GM12891 (cell line): ENCODE measurements around the gene RAB40AL.

Source experiments
- DNase-seq: peaks from one replicate; pipeline ENCODE4 v3.0.0; 2011; ENCODE audit warnings: low spot score; ENCODE audit not compliant: insufficient read length
- FAIRE-seq: peaks from 2 replicates; lab custom pipeline; 2011; peaks lifted over from hg19 to GRCh38; lab: Jason Lieb, UNC
- PAX5 ChIP-seq: IDR thresholded peaks from 2 replicates; pipeline ENCODE4 v1.6.1; 2011; ENCODE audit warnings: low read length, moderate library complexity, mild to moderate bottlenecking; ENCODE audit not compliant: insufficient read depth, severe bottlenecking
- POLR2A ChIP-seq: IDR thresholded peaks from 2 replicates; pipeline ENCODE4 v1.6.1; 2011; ENCODE audit warnings: low read depth, low read length, control low read depth
- POLR2AphosphoS5 ChIP-seq: IDR thresholded peaks from 2 replicates; pipeline ENCODE4 v1.6.1; 2011; ENCODE audit warnings: low read depth, low read length, control low read depth
- POU2F2 ChIP-seq: IDR thresholded peaks from 2 replicates; pipeline ENCODE4 v1.6.1; 2011; ENCODE audit warnings: low read depth, mild to moderate bottlenecking, control low read depth, low read length, moderate library complexity
- SPI1 ChIP-seq: IDR thresholded peaks from 2 replicates; pipeline ENCODE4 v1.6.1; 2011; ENCODE audit warnings: low read depth, low read length, control low read depth
- TAF1 ChIP-seq: IDR thresholded peaks from 2 replicates; pipeline ENCODE4 v1.6.1; 2011; ENCODE audit warnings: low read depth, low read length, control low read depth

The RAB40AL gene

DNA sequence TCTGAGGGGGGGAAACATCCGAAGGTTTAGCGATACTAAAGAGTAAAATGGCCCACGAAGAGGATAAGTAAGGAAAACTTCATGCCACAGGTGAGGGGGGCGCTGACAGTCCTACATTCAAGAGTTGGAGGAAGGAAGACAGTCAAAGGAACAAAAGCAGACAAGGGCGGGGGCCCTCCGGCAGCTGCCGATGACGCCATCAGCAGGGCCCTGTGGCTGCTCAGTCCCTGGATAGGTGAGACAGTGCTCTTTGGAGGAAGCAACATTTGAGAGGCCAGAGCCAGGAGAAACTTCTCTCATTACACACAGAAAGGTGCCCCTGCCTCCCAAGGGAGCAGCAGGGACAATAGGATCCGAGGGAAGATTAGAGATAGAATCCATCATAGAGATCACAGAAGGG lies 41.5 kb downstream of the RAB40AL start:
- no peak for DNase-seq
- TF ChIP-seq TAF1, result no peak
- no peak for TF ChIP-seq SPI1
- TF ChIP-seq POU2F2, result no peak
- no peak for TF ChIP-seq POLR2AphosphoS5
- TF ChIP-seq POLR2A, result no peak
- no peak for TF ChIP-seq PAX5
- no peak for FAIRE-seq

DNA sequence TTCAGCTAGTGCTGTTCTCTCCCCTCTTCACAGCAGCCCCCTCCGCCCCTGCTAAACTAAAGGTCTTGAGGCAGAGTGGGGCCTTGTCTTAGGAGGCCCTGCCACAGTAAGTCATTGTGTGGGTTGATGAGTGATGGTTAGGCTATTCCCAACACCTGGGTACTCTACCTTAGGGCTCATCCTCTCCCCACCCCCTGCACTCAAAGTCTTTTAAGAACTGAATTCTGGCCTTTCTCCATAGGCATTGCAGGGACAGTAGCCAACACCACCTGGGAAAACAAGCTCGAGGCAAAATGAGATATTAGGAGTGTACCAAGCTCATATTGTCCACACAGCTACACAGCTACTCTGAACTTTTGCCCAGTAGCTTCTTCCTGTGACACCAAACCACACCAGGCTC lies 42.5 kb downstream of the RAB40AL start:
- no peak for FAIRE-seq
- DNase-seq, result no peak

DNA sequence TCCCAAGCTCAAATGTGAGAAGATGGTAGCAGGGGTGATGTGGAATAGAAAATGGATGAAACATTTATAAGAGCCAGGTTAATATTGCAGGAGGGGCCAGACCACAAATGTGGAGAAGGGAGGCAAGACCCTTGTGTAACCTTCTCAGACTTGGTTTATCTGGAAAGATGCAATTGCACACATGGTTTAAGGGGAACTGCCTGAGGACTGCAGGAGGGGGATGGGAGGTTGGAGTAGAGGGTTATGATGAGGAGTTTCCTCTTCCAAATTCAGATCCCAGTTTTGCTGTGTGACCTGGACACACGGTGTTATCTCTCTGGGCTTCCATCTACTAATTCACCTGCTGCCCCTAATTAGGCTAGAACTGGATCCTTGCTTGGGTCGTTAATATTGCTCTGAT lies 46.1 kb downstream of the RAB40AL start:
- TF ChIP-seq POU2F2 (no peak), TAF1 (no peak), PAX5 (no peak), SPI1 (no peak), POLR2A (no peak), POLR2AphosphoS5 (no peak)
- DNase-seq, result no peak
- FAIRE-seq, result no peak

More for the DNA sequence above, 42.5 kb downstream of the RAB40AL start:
- TF ChIP-seq POU2F2, result no peak
- no peak for TF ChIP-seq POLR2AphosphoS5
- no peak for TF ChIP-seq POLR2A
- no peak for TF ChIP-seq SPI1
- no peak for TF ChIP-seq TAF1
- no peak for TF ChIP-seq PAX5

DNA sequence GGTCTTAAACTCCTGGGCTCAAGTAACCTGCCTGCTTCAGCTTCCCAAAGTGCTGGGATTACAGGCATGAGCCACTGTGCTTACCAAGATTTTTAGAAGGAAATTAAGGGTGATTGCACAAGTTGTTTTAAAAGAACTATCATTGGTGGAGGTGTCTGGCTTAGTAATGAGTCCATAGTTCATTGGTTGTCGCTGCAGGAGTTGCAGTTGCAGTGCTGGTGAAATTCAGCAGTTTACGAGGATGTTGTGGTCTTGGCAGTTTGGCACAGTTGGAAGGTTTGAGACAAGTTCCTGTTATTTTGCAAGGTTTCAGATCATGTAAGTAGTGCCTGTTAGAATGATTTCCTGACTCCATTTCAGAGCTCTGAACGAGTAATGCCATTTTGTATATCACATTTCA lies 48.1 kb downstream of the RAB40AL start:
- DNase-seq (no peak), FAIRE-seq (no peak)
- no peak for TF ChIP-seq POU2F2
- no peak for TF ChIP-seq POLR2A
- TF ChIP-seq SPI1, result no peak
- TF ChIP-seq TAF1, result no peak
- TF ChIP-seq PAX5, result no peak
- no peak for TF ChIP-seq POLR2AphosphoS5
